HepG2 (cell line): ENCODE measurements around the gene PSAP. TPM values are rescaled to one million over a fixed set of nuclear protein-coding genes. Genes with fewer than 3 reads are reported as not detected.

Source experiments
- ATAC-seq: fragments of 200-7000 bp; cut with Tn5 transposase; 3 replicates; pipeline ENCODE4 v1.9.1; 2020; ENCODE audit warnings: mild to moderate bottlenecking, moderate library complexity
- BruUV-seq: library from RNA; stranded (reverse); fragments of 400-500 nt; replicated peaks from 2 replicates; lab custom pipeline; 2021; lab: Mats Ljungman, UMichigan
- CTCF ChIA-PET: fragments of 300-600 bp; formaldehyde crosslinking; extraction: SDS; loops from one replicate; lab custom pipeline; 2021; ENCODE audit warnings: low total read pairs, inconsistent platforms, low intra/inter-chr PET ratio; lab: Yijun Ruan, JAX
- POLR2A ChIA-PET: fragments of 350-600 bp; sonication (Branson Sonifier 250); formaldehyde crosslinking; loops from one replicate; lab custom pipeline; 2020; ENCODE audit warnings: antibody characterized with exemption, inconsistent platforms; lab: Yijun Ruan, JAX
- DNase-seq: peaks from one replicate; pipeline ENCODE4 v3.0.0-alpha.2; 2015; ENCODE audit warnings: low spot score
- FAIRE-seq: peaks from 3 replicates; lab custom pipeline; 2011; peaks lifted over from hg19 to GRCh38; lab: Jason Lieb, UNC
- H2AFZ ChIP-seq: one replicate; pipeline ENCODE4 v1.6.1; 2011; ENCODE audit warnings: low read length, inconsistent platforms
- H3K27ac ChIP-seq: fragments of 300-600 bp; 3 replicates; pipeline ENCODE4 v1.8.0; 2011; ENCODE audit warnings: mixed run types, mild to moderate bottlenecking, mixed read lengths, low read length, inconsistent platforms; ENCODE audit not compliant: insufficient read depth; ENCODE audit errors: extremely low read length
- H3K27me3 ChIP-seq, 2 experiments: fragments of 200-600 bp in 1 of 2; 2 replicates in 1 of 2; 3 replicates in 1 of 2; pipeline versions ENCODE4 v1.6.0 to v1.8.0; 2011; ENCODE audit warnings: low read length in 2 of 2, mild to moderate bottlenecking in 2 of 2, moderate library complexity in 2 of 2, inconsistent platforms in 1 of 2; ENCODE audit not compliant: insufficient read depth in 2 of 2, control insufficient read depth in 1 of 2
- H3K36me3 ChIP-seq, 2 experiments: fragments of 200-600 bp in 1 of 2; replicated peaks in 1 of 2; 2 replicates in 1 of 2; 3 replicates in 1 of 2; pipeline versions ENCODE4 v1.5.1 to v1.8.0; 2011; ENCODE audit warnings: low read length in 2 of 2, inconsistent platforms in 1 of 2; ENCODE audit not compliant: insufficient read depth in 2 of 2, control insufficient read depth in 1 of 2
- H3K4me1 ChIP-seq: 2 replicates; pipeline ENCODE4 v1.5.1; 2012; ENCODE audit warnings: low read length, inconsistent platforms; ENCODE audit not compliant: insufficient read depth
- H3K4me2 ChIP-seq: 2 replicates; pipeline ENCODE4 v1.6.0; 2011; ENCODE audit warnings: low read depth, low read length, inconsistent platforms
- H3K4me3 ChIP-seq, 3 experiments: fragments of 200-600 bp in 1 of 3; sonication (generic), shearing (Covaris generic) in 1 of 3; replicated peaks in 1 of 3; 2 replicates each; pipeline ENCODE4 v1.5.1; 2011 to 2016; ENCODE audit warnings: low read length in 3 of 3, inconsistent platforms in 2 of 3, low read depth in 2 of 3, mild to moderate bottlenecking in 2 of 3, control low read depth in 1 of 3, mixed read lengths in 1 of 3; ENCODE audit not compliant: insufficient read depth in 1 of 3
- H3K79me2 ChIP-seq: one replicate; pipeline ENCODE4 v1.6.1; 2011; ENCODE audit warnings: low read length, inconsistent platforms; ENCODE audit not compliant: insufficient read depth
- H3K9ac ChIP-seq: 2 replicates; pipeline ENCODE4 v1.6.0; 2011; ENCODE audit warnings: mild to moderate bottlenecking, low read depth, low read length, inconsistent platforms; ENCODE audit not compliant: insufficient read depth
- H3K9me3 ChIP-seq: 2 replicates; pipeline ENCODE4 v1.5.1; 2012; ENCODE audit warnings: mild to moderate bottlenecking, low read length
- H4K20me1 ChIP-seq: 2 replicates; pipeline ENCODE4 v1.6.0; 2011; ENCODE audit warnings: inconsistent platforms, mild to moderate bottlenecking, low read length, moderate library complexity; ENCODE audit not compliant: insufficient read depth
- ARNTL ChIP-seq: sonication (generic); formaldehyde crosslinking; IDR thresholded peaks from 2 replicates; pipeline ENCODE4 v1.4.0; 2020; ENCODE audit warnings: mild to moderate bottlenecking, missing genetic modification reagents
- ATAD3A ChIP-seq: sonication (generic); formaldehyde crosslinking; IDR thresholded peaks from 2 replicates; pipeline ENCODE4 v1.4.0; 2020; ENCODE audit warnings: missing genetic modification reagents
- FOXA3 ChIP-seq: IDR thresholded peaks from 2 replicates; pipeline ENCODE4 v1.6.1; 2016; ENCODE audit warnings: missing genetic modification reagents, missing compliant biosample characterization
- FOXP1 ChIP-seq, 2 experiments: fragments of 450-650 bp in 1 of 2; IDR thresholded peaks; 2 replicates each; pipeline ENCODE4 v1.6.1; 2017 to 2018; ENCODE audit warnings: antibody characterized with exemption in 1 of 2
- ISX ChIP-seq: sonication (generic); formaldehyde crosslinking; conservative IDR thresholded peaks from 2 replicates; pipeline ENCODE4 v1.5.0; 2020; ENCODE audit warnings: missing genetic modification reagents
- MTA3 ChIP-seq: sonication (generic); formaldehyde crosslinking; IDR thresholded peaks from 2 replicates; pipeline ENCODE4 v1.4.0; 2020; ENCODE audit warnings: missing genetic modification reagents
- TRIM22 ChIP-seq: fragments of 450-650 bp; IDR thresholded peaks from 2 replicates; pipeline ENCODE4 v1.6.1; 2017
- ZFY ChIP-seq: sonication (generic); formaldehyde crosslinking; IDR thresholded peaks from 2 replicates; pipeline ENCODE4 v1.4.0; 2020; ENCODE audit warnings: missing genetic modification reagents
- ZNF292 ChIP-seq: sonication (generic); formaldehyde crosslinking; IDR thresholded peaks from 2 replicates; pipeline ENCODE4 v1.8.1; 2022; ENCODE audit warnings: mild to moderate bottlenecking, low read depth, missing genetic modification reagents, borderline replicate concordance
- ZNF484 ChIP-seq: sonication (generic); formaldehyde crosslinking; IDR thresholded peaks from 2 replicates; pipeline ENCODE4 v1.5.1; 2020; ENCODE audit warnings: mild to moderate bottlenecking, low read depth, missing genetic modification reagents, borderline replicate concordance
- ZNF547 ChIP-seq: sonication (generic); formaldehyde crosslinking; IDR thresholded peaks from 2 replicates; pipeline ENCODE4 v1.5.1; 2020; ENCODE audit warnings: mild to moderate bottlenecking, missing genetic modification reagents
- ZNF556 ChIP-seq: sonication (generic); formaldehyde crosslinking; IDR thresholded peaks from 2 replicates; pipeline ENCODE4 v1.4.0; 2020; ENCODE audit warnings: mild to moderate bottlenecking, missing genetic modification reagents, borderline replicate concordance
- ZNF589 ChIP-seq: sonication (generic); formaldehyde crosslinking; conservative IDR thresholded peaks from 2 replicates; pipeline ENCODE4 v1.8.0; 2022; ENCODE audit warnings: mild to moderate bottlenecking, moderate library complexity, missing genetic modification reagents
- ZNF660 ChIP-seq: sonication (generic); formaldehyde crosslinking; IDR thresholded peaks from 2 replicates; pipeline ENCODE4 v1.5.1; 2020; ENCODE audit warnings: mild to moderate bottlenecking, low read depth, missing genetic modification reagents, borderline replicate concordance
- ZSCAN29 ChIP-seq: sonication (generic); formaldehyde crosslinking; conservative IDR thresholded peaks from 2 replicates; pipeline ENCODE4 v1.4.0; 2020; ENCODE audit warnings: mild to moderate bottlenecking, missing genetic modification reagents
- WGBS: methylation state at CpG from one replicate; pipeline ENCODE4 v1.1.6; 2017; ENCODE audit warnings: low lambda C conversion rate; 5-methylcytosine and 5-hydroxymethylcytosine counted together
- in situ Hi-C: cut with HindIII; loops from 2 replicates; pipeline ENCODE4 v1.10.0; 2017; ENCODE audit warnings: low pct_unique_long_range_greater_than_20kb; ENCODE audit not compliant: extremely low pct_ligation_motif_present
- intact Hi-C: fragments of 100-400 bp; cut with micrococcal nuclease; formaldehyde crosslinking; loops from one replicate; pipeline ENCODE4 v1.10.0; 2022; ENCODE audit not compliant: unreplicated experiment
- polyA plus RNA-seq, 8 experiments: library from polyadenylated mRNA; depleted of rRNA in 3 of 8; stranded (reverse) in 7 of 8; unstranded in 1 of 8; fragments of >200 nt; fragmentation: Illumina TruSeq in 4 of 8; extraction: Trizol in 4 of 8; gene quantifications; 2 replicates each; pipeline versions ENCODE4 v1.2.1 to v1.2.3, GENCODE V29; 2011 to 2016; ENCODE audit warnings: low read depth in 4 of 8, missing spikeins in 1 of 8, mixed read lengths in 1 of 8; ENCODE audit not compliant: insufficient read depth in 1 of 8
- total RNA-seq, 5 experiments: library from RNA; depleted of rRNA; stranded (reverse); fragments of >200 nt; fragmentation: Illumina TruSeq; extraction: Trizol; gene quantifications; 2 replicates each; pipeline ENCODE4 v1.2.3, GENCODE V29; 2016; ENCODE audit warnings: low read depth in 1 of 5
- TF ChIP-seq, protein P1 (sequence below): sonication (generic); formaldehyde crosslinking; IDR thresholded peaks from 2 replicates; pipeline ENCODE4 v1.5.0; 2020; ENCODE audit warnings: missing genetic modification reagents
- TF ChIP-seq, protein P2 (sequence below): sonication (generic); formaldehyde crosslinking; IDR thresholded peaks from 2 replicates; pipeline ENCODE4 v1.5.1; 2020; ENCODE audit warnings: missing genetic modification reagents, mild to moderate bottlenecking, borderline replicate concordance
- TF ChIP-seq, protein P3 (sequence below): sonication (generic); formaldehyde crosslinking; IDR thresholded peaks from 2 replicates; pipeline ENCODE4 v1.5.0; 2020; ENCODE audit warnings: missing genetic modification reagents, mild to moderate bottlenecking, borderline replicate concordance

The PSAP gene
- total and polyA plus RNA-seq, 2 of the 13 experiments (the other 11 are each of a cell fraction or from before 2014, with no cell fraction given): 323 to 643 TPM

DNA sequence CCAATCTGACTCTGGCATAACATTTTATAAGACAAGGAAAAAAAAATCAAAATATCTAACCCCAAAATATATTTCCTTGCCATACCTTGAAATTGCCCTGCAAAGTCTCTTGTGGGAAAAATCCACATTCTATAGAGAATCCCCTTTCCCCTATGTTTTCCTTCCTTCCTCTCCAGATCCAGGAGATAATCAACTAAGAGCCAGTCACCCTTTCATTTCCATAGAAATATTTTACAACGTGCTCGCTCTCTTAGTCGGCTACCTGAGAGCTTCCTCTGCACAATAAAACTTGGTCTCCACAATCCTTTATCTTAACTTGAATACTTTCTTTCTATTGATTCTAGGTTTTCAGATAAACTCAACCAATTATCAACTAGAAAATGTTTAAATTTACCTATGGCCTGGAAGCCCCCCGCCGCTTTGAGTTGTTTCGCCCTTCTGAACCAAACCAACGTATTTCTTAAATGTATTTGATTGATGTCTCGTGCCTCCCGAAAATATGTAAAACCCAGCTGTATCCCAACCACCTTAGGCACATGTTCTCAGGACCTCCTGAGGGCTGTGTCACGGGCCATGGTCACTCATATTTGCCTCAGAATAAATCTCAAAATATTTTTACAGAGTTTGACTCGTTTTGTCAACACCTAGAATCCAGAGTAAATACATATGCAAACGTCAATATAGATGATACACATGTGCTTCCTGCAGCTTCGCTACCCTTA, 869 bp downstream of the PSAP start:
- POLR2A ChIA-PET: interaction anchor here (1.1 to 2.4 kb wide), 9 partner anchors 11 to 481 kb away, joined by 3 to 74 read pairs (median 5); no protein-coding TSS in a partner anchor
- WGBS: under 1% methylated on average over 13 of the region's 13 CpGs
- H3K79me2 ChIP-seq: peaks cover 55% of the 10 kb centered on the region
- H2AFZ ChIP-seq: no peak overlapping the region
- no peaks in the 10 kb centered on the region for H3K9me3 ChIP-seq
- H3K4me1 ChIP-seq: peaks cover 60% of the 10 kb centered on the region
- peak overlapping the region; percentile 77 for H3K4me2 ChIP-seq
- FAIRE-seq: no peak
- peak overlapping the region; percentile 72 for H3K9ac ChIP-seq
- H3K36me3 ChIP-seq: peaks cover 0 to 2% of the 10 kb centered on the region in 2 experiments; a peak in 2 of 5 replicates
- in situ Hi-C loops: no loop called here
- TSS peak; percentile 65 for BruUV-seq
- CTCF ChIA-PET: no interaction called here
- DNase-seq: no peak
- no peak for ATAC-seq
- H3K27ac ChIP-seq: peak overlapping the region; percentile 76
- H4K20me1 ChIP-seq: peaks cover 30% of the 10 kb centered on the region
- intact Hi-C loops: no loop called here
- peaks cover 0 to 3% of the 10 kb centered on the region in 2 experiments; a peak in 1 of 5 replicates for H3K27me3 ChIP-seq
- H3K4me3 ChIP-seq: peak overlapping the region; percentile 74 to 84 (median 81)
- TF ChIP-seq MTA3: no peak
- TF ChIP-seq ZNF660: no peak
- TF ChIP-seq ZSCAN29 (CRISPR knock-in tag): no peak
- TF ChIP-seq ZNF484: 0 out of 2 replicates have a peak, but pooled peaks have one; percentile 3
- TF ChIP-seq ZNF556 (CRISPR knock-in tag): no peak
- no peak for TF ChIP-seq ZNF292 (CRISPR knock-in tag)
- TF ChIP-seq ZNF589: no peak
- no peak for TF ChIP-seq TRIM22
- TF ChIP-seq, protein P1, sequence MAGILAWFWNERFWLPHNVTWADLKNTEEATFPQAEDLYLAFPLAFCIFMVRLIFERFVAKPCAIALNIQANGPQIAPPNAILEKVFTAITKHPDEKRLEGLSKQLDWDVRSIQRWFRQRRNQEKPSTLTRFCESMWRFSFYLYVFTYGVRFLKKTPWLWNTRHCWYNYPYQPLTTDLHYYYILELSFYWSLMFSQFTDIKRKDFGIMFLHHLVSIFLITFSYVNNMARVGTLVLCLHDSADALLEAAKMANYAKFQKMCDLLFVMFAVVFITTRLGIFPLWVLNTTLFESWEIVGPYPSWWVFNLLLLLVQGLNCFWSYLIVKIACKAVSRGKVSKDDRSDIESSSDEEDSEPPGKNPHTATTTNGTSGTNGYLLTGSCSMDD (CRISPR knock-in tag): no peak
- TF ChIP-seq ZNF547: no peak
- TF ChIP-seq ARNTL (CRISPR knock-in tag): no peak
- no peak for TF ChIP-seq ZFY
- no peak for TF ChIP-seq ATAD3A
- peak; percentile 34; the same call in 1 of the 2 replicates for TF ChIP-seq FOXA3 (CRISPR knock-in tag)
- TF ChIP-seq, protein P2, sequence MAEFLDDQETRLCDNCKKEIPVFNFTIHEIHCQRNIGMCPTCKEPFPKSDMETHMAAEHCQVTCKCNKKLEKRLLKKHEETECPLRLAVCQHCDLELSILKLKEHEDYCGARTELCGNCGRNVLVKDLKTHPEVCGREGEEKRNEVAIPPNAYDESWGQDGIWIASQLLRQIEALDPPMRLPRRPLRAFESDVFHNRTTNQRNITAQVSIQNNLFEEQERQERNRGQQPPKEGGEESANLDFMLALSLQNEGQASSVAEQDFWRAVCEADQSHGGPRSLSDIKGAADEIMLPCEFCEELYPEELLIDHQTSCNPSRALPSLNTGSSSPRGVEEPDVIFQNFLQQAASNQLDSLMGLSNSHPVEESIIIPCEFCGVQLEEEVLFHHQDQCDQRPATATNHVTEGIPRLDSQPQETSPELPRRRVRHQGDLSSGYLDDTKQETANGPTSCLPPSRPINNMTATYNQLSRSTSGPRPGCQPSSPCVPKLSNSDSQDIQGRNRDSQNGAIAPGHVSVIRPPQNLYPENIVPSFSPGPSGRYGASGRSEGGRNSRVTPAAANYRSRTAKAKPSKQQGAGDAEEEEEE (CRISPR knock-in tag): no peak
- no peak for TF ChIP-seq FOXP1 (IDR thresholded peaks at IDR 0.05)
- TF ChIP-seq FOXP1 (CRISPR knock-in tag; IDR thresholded peaks at IDR 0.05): 0 out of 2 replicates have a peak, but pooled peaks have one; percentile 37
- no peak for TF ChIP-seq ISX (CRISPR knock-in tag)
- TF ChIP-seq, protein P3, sequence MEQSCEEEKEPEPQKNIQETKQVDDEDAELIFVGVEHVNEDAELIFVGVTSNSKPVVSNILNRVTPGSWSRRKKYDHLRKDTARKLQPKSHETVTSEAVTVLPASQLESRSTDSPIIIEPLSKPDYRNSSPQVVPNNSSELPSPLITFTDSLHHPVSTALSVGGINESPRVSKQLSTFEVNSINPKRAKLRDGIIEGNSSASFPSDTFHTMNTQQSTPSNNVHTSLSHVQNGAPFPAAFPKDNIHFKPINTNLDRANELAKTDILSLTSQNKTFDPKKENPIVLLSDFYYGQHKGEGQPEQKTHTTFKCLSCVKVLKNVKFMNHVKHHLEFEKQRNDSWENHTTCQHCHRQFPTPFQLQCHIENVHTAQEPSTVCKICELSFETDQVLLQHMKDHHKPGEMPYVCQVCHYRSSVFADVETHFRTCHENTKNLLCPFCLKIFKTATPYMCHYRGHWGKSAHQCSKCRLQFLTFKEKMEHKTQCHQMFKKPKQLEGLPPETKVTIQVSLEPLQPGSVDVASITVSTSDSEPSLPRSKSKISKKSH: no peak
